Measurements from ENCODE around the gene DIP2B. TPM values are rescaled to one million over a fixed set of nuclear protein-coding genes. Genes with fewer than 3 reads are reported as not detected.
A peak's percentile ranks its signal among the peaks of the same experiment; 100 is the strongest.

The DIP2B gene
- total RNA-seq, 1 donor from 2014 or later: 37.1 TPM

DNA sequence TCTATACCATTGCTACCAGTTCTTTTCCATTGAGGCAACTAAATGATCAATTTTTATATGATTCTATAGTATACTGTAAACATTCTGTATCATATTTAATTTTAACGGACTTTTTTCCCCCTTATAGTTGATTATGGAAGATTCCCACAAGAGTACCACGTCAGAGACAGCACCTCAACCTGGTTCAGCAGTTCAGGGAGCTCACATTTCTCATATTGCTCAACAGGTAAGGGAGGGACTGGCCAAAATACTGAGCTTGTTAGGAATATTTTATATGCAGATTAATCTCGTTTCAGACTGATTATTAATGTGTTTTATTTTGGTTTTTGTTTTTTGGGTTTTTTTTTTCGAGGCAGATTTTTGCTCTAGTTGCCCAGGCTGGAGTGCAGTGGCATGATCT lies 275.2 kb downstream of the DIP2B start:
- Histone ChIP-seq H3K4me3 (no peak overlapping the region), H4K20me1 (ENCODE audit: low read depth) (no peaks in the 10 kb centered on the region), H3K27ac (no peak overlapping the region), H3K36me3 (no peaks in the 10 kb centered on the region), H3K79me2 (ENCODE audit: low read depth) (peaks cover 49% of the 10 kb centered on the region), H2AFZ (replicated peaks) (no peak overlapping the region), H3K9ac (no peak overlapping the region), H3F3A (ENCODE audit: low read depth) (no peaks in the 10 kb centered on the region), H3K9me3 (ENCODE audit: low read depth) (no peaks in the 10 kb centered on the region), H3K27me3 (no peaks in the 10 kb centered on the region), H3K4me1 (no peaks in the 10 kb centered on the region), H3K4me2 (no peak overlapping the region)
- Mint-ChIP-seq H3K4me3 (no peak overlapping the region), H3K4me1 (no peaks in the 10 kb centered on the region), H3K36me3 (peaks cover 24% of the 10 kb centered on the region), H3K27me3 (ENCODE audit: insufficient read depth, low read depth) (no peaks in the 10 kb centered on the region), H3K27ac (no peak overlapping the region), H3K9me3 (peaks cover 2% of the 10 kb centered on the region)
- TF ChIP-seq, protein P1, sequence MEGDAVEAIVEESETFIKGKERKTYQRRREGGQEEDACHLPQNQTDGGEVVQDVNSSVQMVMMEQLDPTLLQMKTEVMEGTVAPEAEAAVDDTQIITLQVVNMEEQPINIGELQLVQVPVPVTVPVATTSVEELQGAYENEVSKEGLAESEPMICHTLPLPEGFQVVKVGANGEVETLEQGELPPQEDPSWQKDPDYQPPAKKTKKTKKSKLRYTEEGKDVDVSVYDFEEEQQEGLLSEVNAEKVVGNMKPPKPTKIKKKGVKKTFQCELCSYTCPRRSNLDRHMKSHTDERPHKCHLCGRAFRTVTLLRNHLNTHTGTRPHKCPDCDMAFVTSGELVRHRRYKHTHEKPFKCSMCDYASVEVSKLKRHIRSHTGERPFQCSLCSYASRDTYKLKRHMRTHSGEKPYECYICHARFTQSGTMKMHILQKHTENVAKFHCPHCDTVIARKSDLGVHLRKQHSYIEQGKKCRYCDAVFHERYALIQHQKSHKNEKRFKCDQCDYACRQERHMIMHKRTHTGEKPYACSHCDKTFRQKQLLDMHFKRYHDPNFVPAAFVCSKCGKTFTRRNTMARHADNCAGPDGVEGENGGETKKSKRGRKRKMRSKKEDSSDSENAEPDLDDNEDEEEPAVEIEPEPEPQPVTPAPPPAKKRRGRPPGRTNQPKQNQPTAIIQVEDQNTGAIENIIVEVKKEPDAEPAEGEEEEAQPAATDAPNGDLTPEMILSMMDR (IDR thresholded peaks at IDR 0.05): no peak
- TF ChIP-seq EZH2phosphoT487 (IDR thresholded peaks at IDR 0.05): no peak
- TF ChIP-seq EZH2 (IDR thresholded peaks at IDR 0.05): no peak
- DNase-seq (ENCODE audit: low spot score): no peak

DNA sequence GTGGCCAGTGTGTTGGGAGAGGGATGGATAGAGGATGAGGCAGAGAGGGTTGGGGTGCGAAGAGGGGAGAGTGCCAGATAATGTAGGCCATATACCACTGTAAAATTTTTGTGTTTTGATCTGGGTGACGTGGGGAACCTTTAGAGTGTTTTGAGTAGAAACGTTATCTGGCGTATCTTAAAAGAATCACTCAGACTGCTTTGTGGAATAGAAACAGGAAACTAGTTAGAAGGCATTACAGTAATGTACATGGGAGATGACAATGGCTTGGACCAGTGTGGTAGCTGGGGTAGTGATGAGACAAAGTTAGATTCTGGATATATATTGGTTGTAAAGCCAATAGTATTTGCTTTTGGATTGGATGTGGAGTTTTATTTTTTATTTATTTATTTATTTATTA lies 279.7 kb downstream of the DIP2B start:
- DNase-seq (ENCODE audit: low spot score): no peak
- Mint-ChIP-seq H3K9me3 (peaks cover 12% of the 10 kb centered on the region), H3K27me3 (ENCODE audit: insufficient read depth, low read depth) (no peaks in the 10 kb centered on the region), H3K27ac (peak overlapping the region; percentile 12), H3K4me3 (no peak overlapping the region), H3K36me3 (peaks cover 37% of the 10 kb centered on the region), H3K4me1 (no peaks in the 10 kb centered on the region)
- H3K9me3 ChIP-seq (ENCODE audit: low read depth): no peaks in the 10 kb centered on the region
- H3K4me2 ChIP-seq: no peak overlapping the region
- peaks cover 9% of the 10 kb centered on the region for H3K79me2 ChIP-seq (ENCODE audit: low read depth)
- H3K9ac ChIP-seq: no peak overlapping the region
- H3K4me3 ChIP-seq: no peak overlapping the region
- no peak overlapping the region for H3K27ac ChIP-seq
- H3K36me3 ChIP-seq: no peaks in the 10 kb centered on the region
- H4K20me1 ChIP-seq (ENCODE audit: low read depth): no peaks in the 10 kb centered on the region
- H3K27me3 ChIP-seq: no peaks in the 10 kb centered on the region
- H3K4me1 ChIP-seq: no peaks in the 10 kb centered on the region
- H3F3A ChIP-seq (ENCODE audit: low read depth): no peaks in the 10 kb centered on the region
- no peak overlapping the region for H2AFZ ChIP-seq (replicated peaks)
- TF ChIP-seq, protein P1 (IDR thresholded peaks at IDR 0.05): no peak
- no peak for TF ChIP-seq EZH2 (IDR thresholded peaks at IDR 0.05)
- no peak for TF ChIP-seq EZH2phosphoT487 (IDR thresholded peaks at IDR 0.05)

DNA sequence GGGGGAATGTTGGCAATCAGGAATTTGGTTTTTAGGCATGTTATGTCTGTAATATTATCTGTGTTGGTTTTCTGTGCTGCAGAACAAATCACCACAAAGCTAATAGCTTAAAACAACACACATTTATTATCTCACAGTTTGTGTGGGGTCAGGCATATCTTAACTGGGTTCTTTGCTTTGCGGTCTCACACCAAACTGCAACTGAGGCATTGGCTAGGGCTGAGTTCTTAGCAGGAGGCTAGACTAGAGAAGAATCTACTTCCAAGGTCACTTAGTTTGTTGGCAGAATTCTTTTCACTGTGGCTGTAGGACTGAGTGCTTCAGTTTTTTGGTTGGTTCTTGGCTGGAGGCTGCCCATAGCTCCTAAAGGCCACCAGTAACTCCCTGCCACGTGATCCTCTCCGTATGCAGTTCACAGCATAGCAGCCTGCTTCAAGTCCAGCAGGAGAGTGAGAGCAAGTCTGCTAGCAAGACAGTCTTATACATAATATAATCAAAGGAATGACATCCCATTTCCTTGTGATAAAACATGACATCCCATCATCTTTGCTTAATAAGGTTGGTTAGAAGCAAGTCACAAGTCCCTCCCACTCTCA lies 280.7 kb downstream of the DIP2B start:
- Histone ChIP-seq H3K79me2 (ENCODE audit: low read depth) (peaks cover 3% of the 10 kb centered on the region), H3K4me1 (no peaks in the 10 kb centered on the region), H3K4me3 (no peak overlapping the region), H4K20me1 (ENCODE audit: low read depth) (no peaks in the 10 kb centered on the region), H2AFZ (replicated peaks) (no peak overlapping the region), H3K4me2 (no peak overlapping the region), H3K27me3 (no peaks in the 10 kb centered on the region), H3K36me3 (no peaks in the 10 kb centered on the region), H3K9me3 (ENCODE audit: low read depth) (no peaks in the 10 kb centered on the region), H3F3A (ENCODE audit: low read depth) (no peaks in the 10 kb centered on the region), H3K9ac (no peak overlapping the region), H3K27ac (no peak overlapping the region)
- TF ChIP-seq EZH2 (IDR thresholded peaks at IDR 0.05): no peak
- TF ChIP-seq, protein P1 (IDR thresholded peaks at IDR 0.05): no peak
- Mint-ChIP-seq H3K36me3 (peaks cover 36% of the 10 kb centered on the region), H3K4me3 (no peak overlapping the region), H3K9me3 (peaks cover 12% of the 10 kb centered on the region), H3K27me3 (ENCODE audit: insufficient read depth, low read depth) (no peaks in the 10 kb centered on the region), H3K27ac (no peak overlapping the region), H3K4me1 (no peaks in the 10 kb centered on the region)
- DNase-seq (ENCODE audit: low spot score): no peak

All from neural progenitor cell (in vitro differentiated cells).